K562 (cell line): ENCODE data around the gene NCOR2. TPM values are rescaled to one million over a fixed set of nuclear protein-coding genes. Genes with fewer than 3 reads are reported as not detected.
A peak's percentile ranks its signal among the peaks of the same experiment; 100 is the strongest.

Experiments
- ATAC-seq: fragments of 200-7000 bp; cut with Tn5 transposase; 3 replicates; pipeline ENCODE4 v1.9.1; 2020; ENCODE audit warnings: moderate library complexity
- BruUV-seq: library from RNA; stranded (reverse); fragments of 400-500 nt; replicated peaks from 2 replicates; lab custom pipeline; 2021; lab: Mats Ljungman, UMichigan
- CTCF ChIA-PET: fragments of 300-600 bp; formaldehyde crosslinking; extraction: SDS; loops from one replicate; lab custom pipeline; 2021; ENCODE audit warnings: low intra/inter-chr PET ratio; lab: Yijun Ruan, JAX
- POLR2A ChIA-PET: fragments of 300-600, 350-650 bp; sonication (Branson Sonifier 250); formaldehyde crosslinking; extraction: SDS; loops from one replicate; lab custom pipeline; 2021; ENCODE audit warnings: antibody characterized with exemption, inconsistent platforms; lab: Yijun Ruan, JAX
- DNase-seq, 4 experiments: peaks; one replicate each; pipeline versions ENCODE4 v3.0.0 to v3.0.0-alpha.2; 2011 to 2018; ENCODE audit warnings: low spot score in 3 of 4, mixed read lengths in 3 of 4; ENCODE audit errors: extremely low read depth in 1 of 4
- FAIRE-seq: peaks from 2 replicates; lab custom pipeline; 2011; peaks lifted over from hg19 to GRCh38; lab: Jason Lieb, UNC
- H2AFZ ChIP-seq: 2 replicates; pipeline ENCODE4 v1.6.0; 2011; ENCODE audit warnings: low read depth, low read length, control low read depth, inconsistent platforms
- H3K27ac ChIP-seq: fragments of 200-600 bp; 3 replicates; pipeline ENCODE4 v1.8.0; 2011; ENCODE audit warnings: low read depth, mild to moderate bottlenecking, control low read depth, inconsistent platforms, low read length, moderate library complexity, mixed read lengths; ENCODE audit errors: extremely low read depth
- H3K27me3 ChIP-seq, 2 experiments: fragments of 300-600 bp in 1 of 2; 2 replicates in 1 of 2; 3 replicates in 1 of 2; pipeline versions ENCODE4 v1.6.0 to v1.8.0; 2011; ENCODE audit warnings: inconsistent platforms in 2 of 2, low read length in 2 of 2, mild to moderate bottlenecking in 1 of 2, mixed read lengths in 1 of 2, moderate library complexity in 1 of 2; ENCODE audit not compliant: control insufficient read depth in 2 of 2, insufficient read depth in 2 of 2
- H3K36me3 ChIP-seq: fragments of 300-600 bp; 3 replicates; pipeline ENCODE4 v1.8.0; 2011; ENCODE audit warnings: mild to moderate bottlenecking, low read length, inconsistent platforms; ENCODE audit not compliant: control insufficient read depth, insufficient read depth
- H3K4me1 ChIP-seq, 2 experiments: fragments of 200-600 bp in 1 of 2; replicated peaks in 1 of 2; 2 replicates in 1 of 2; 3 replicates in 1 of 2; pipeline versions ENCODE4 v1.5.1 to v1.8.0; 2011; ENCODE audit warnings: inconsistent platforms in 2 of 2, low read length in 2 of 2, mild to moderate bottlenecking in 1 of 2, mixed read lengths in 1 of 2, moderate library complexity in 1 of 2; ENCODE audit not compliant: control insufficient read depth in 2 of 2, insufficient read depth in 2 of 2
- H3K4me2 ChIP-seq: 2 replicates; pipeline ENCODE4 v1.6.1; 2011; ENCODE audit warnings: low read length, control low read depth, inconsistent platforms, mixed read lengths; ENCODE audit not compliant: insufficient read depth
- H3K4me3 ChIP-seq: fragments of 200-600 bp; sonication (generic), shearing (Covaris generic); 2 replicates; pipeline ENCODE4 v1.5.1; 2016; ENCODE audit warnings: control low read depth, inconsistent platforms
- H3K79me2 ChIP-seq: fragments of 200-600 bp; 3 replicates; pipeline ENCODE4 v1.8.0; 2011; ENCODE audit warnings: low read length, inconsistent platforms; ENCODE audit not compliant: control insufficient read depth, insufficient read depth
- H3K9ac ChIP-seq, 2 experiments: 2 replicates each; pipeline versions ENCODE4 v1.6.0 to v1.6.1; 2011; ENCODE audit warnings: low read depth in 2 of 2, low read length in 2 of 2, control low read depth in 1 of 2, inconsistent platforms in 1 of 2, mild to moderate bottlenecking in 1 of 2, mixed read lengths in 1 of 2; ENCODE audit not compliant: insufficient read depth in 1 of 2
- H3K9me1 ChIP-seq: one replicate; pipeline ENCODE4 v1.6.0; 2011; ENCODE audit warnings: inconsistent platforms, mild to moderate bottlenecking, low read length, moderate library complexity; ENCODE audit not compliant: control insufficient read depth, insufficient read depth
- H3K9me3 ChIP-seq: replicated peaks from 2 replicates; pipeline ENCODE4 v1.5.1; 2011; ENCODE audit warnings: low read depth, low read length, inconsistent platforms; ENCODE audit not compliant: control insufficient read depth, insufficient read depth
- H4K20me1 ChIP-seq: replicated peaks from 2 replicates; pipeline ENCODE4 v1.6.1; 2011; ENCODE audit warnings: low read length, inconsistent platforms, mixed read lengths; ENCODE audit not compliant: control insufficient read depth, insufficient read depth
- RBM25 ChIP-seq: fragments of 200-400 bp; formaldehyde crosslinking; IDR thresholded peaks from 2 replicates; pipeline ENCODE4 v1.6.1; 2018; ENCODE audit warnings: low read length, low read depth, moderate library complexity; ENCODE audit not compliant: severe bottlenecking
- WGBS: fragments of 100-300 bp; shearing (Covaris generic); methylation state at CpG from one replicate; pipeline ENCODE4 v1.1.6; 2016; ENCODE audit warnings: low coverage, mixed read lengths; ENCODE audit not compliant: insufficient coverage; ENCODE audit errors: missing lambda C conversion rate; 5-methylcytosine and 5-hydroxymethylcytosine counted together
- in situ Hi-C: fragments of 300-500 bp; cut with MboI; formaldehyde crosslinking; loops from 4 replicates; pipeline ENCODE4 v1.15.0; 2018; ENCODE audit warnings: inconsistent platforms, mixed read lengths
- intact Hi-C: fragments of 100-400 bp; cut with micrococcal nuclease; formaldehyde crosslinking; loops from 2 replicates; pipeline ENCODE4 v1.14.2; 2022
- polyA plus RNA-seq, 8 experiments: library from polyadenylated mRNA; depleted of rRNA in 4 of 8; stranded (reverse) in 5 of 8; unstranded in 3 of 8; fragments of >200 nt; fragmentation: Nextera tagmentation in 2 of 8; fragmentation: Illumina TruSeq in 1 of 8; extraction: Ambion mirVana in 2 of 8; extraction: Trizol in 1 of 8; gene quantifications; 2 replicates each; pipeline versions ENCODE4 v1.2.1 to v1.2.3, GENCODE V29; 2011 to 2014; ENCODE audit warnings: inconsistent platforms in 1 of 8, missing spikeins in 1 of 8
- total RNA-seq, 7 experiments: library from RNA; depleted of rRNA in 6 of 7; stranded (reverse); fragments of >200 nt in 6 of 7; fragmentation: Illumina TruSeq in 2 of 7; extraction: Trizol in 2 of 7; gene quantifications; 2 replicates each; pipeline versions ENCODE4 v1.2.1 to v1.2.3, GENCODE V29; 2011 to 2021; ENCODE audit warnings: low replicate concordance in 1 of 7
- TF ChIP-seq, protein P1 (sequence below): sonication (generic); formaldehyde crosslinking; IDR thresholded peaks from 2 replicates; pipeline ENCODE4 v1.8.1; 2023; ENCODE audit warnings: mild to moderate bottlenecking, missing genetic modification reagents
- TF ChIP-seq, protein P2 (sequence below): fragments of 450-650 bp; IDR thresholded peaks from 2 replicates; pipeline ENCODE4 v1.6.1; 2016; ENCODE audit warnings: mild to moderate bottlenecking, moderate library complexity

NCOR2 gene
- total and polyA plus RNA-seq, 9 of the 15 experiments (the other 6 are each of a cell fraction or from before 2014, with no cell fraction given) = 0.18 to 126 (median 8.4) TPM

DNA sequence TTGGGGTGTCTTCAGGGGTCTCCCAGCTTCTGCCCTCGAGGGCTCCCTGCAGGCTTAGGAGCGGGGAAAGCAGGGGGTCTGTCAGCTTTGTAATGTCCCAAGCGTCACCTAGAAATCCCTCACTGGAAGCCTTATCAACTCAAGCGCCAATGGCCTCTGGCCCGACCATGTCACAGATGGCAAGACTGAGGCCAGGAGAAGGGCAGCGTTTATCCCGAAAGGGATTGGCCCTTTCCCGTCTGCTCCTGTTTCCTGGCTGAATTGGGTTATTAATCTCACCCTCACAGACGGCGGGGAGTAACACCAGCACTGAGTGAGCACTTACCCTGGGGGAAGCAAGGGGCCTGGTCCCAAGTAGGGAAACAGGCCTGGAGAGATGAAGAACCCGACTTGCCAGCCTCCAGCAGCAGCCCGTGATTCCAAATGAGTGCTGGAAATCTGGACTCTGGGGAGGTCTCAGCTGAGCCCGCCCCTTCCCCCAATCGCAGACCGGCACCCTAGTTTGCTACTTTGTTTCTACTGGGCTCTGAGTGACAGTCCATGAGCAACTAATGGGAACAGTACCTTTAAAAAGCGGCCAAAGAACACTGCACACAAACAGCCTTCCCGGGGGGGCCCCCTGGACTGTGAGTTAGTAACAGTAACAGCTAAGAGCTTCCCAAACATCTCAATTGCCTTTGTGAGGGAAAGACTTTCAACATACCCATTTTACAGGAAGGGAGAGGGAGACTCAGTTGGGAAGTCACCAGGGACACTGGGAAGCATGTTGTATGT is 2.1 kb upstream of the NCOR2 start:
- no peaks in the 10 kb centered on the region for H3K9me1 ChIP-seq
- no peak overlapping the region for H3K4me2 ChIP-seq
- H3K4me3 ChIP-seq = no peak overlapping the region
- CTCF ChIA-PET = interaction anchor here (0.7 to 1.5 kb wide), 2 partner anchors 112 to 203 kb away, joined by 4 to 9 read pairs; no protein-coding TSS in a partner anchor
- peaks cover 27% of the 10 kb centered on the region for H3K79me2 ChIP-seq
- H3K36me3 ChIP-seq = no peaks in the 10 kb centered on the region
- peaks cover 11% of the 10 kb centered on the region for H4K20me1 ChIP-seq
- peak overlapping the region in 1 of 2 experiments; percentile 47; a peak in 1 of 4 replicates for H3K9ac ChIP-seq
- intact Hi-C loops (loop anchor here (2.0 to 5.0 kb wide), 3 partner anchors 77 to 183 kb away; no protein-coding TSS in a partner anchor), in situ Hi-C loops (no loop called here)
- no peak overlapping the region for H3K27ac ChIP-seq
- DNase-seq (no peak), FAIRE-seq (no peak), ATAC-seq (no peak)
- WGBS = 73% methylated on average over 16 of the region's 17 CpGs
- BruUV-seq = no TSS peak
- H2AFZ ChIP-seq = no peak overlapping the region
- POLR2A ChIA-PET = interaction anchor here (0.7 to 3.0 kb wide), 4 partner anchors 10 to 341 kb away, joined by 3 to 9 read pairs (median 4); no protein-coding TSS in a partner anchor
- no peaks in the 10 kb centered on the region for H3K9me3 ChIP-seq
- peak; percentile 20 for TF ChIP-seq RBM25
- TF ChIP-seq, protein P1, sequence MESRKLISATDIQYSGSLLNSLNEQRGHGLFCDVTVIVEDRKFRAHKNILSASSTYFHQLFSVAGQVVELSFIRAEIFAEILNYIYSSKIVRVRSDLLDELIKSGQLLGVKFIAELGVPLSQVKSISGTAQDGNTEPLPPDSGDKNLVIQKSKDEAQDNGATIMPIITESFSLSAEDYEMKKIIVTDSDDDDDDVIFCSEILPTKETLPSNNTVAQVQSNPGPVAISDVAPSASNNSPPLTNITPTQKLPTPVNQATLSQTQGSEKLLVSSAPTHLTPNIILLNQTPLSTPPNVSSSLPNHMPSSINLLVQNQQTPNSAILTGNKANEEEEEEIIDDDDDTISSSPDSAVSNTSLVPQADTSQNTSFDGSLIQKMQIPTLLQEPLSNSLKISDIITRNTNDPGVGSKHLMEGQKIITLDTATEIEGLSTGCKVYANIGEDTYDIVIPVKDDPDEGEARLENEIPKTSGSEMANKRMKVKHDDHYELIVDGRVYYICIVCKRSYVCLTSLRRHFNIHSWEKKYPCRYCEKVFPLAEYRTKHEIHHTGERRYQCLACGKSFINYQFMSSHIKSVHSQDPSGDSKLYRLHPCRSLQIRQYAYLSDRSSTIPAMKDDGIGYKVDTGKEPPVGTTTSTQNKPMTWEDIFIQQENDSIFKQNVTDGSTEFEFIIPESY (CRISPR knock-in tag) = 0 out of 2 replicates have a peak, but pooled peaks have one; percentile 15
- TF ChIP-seq, protein P2, sequence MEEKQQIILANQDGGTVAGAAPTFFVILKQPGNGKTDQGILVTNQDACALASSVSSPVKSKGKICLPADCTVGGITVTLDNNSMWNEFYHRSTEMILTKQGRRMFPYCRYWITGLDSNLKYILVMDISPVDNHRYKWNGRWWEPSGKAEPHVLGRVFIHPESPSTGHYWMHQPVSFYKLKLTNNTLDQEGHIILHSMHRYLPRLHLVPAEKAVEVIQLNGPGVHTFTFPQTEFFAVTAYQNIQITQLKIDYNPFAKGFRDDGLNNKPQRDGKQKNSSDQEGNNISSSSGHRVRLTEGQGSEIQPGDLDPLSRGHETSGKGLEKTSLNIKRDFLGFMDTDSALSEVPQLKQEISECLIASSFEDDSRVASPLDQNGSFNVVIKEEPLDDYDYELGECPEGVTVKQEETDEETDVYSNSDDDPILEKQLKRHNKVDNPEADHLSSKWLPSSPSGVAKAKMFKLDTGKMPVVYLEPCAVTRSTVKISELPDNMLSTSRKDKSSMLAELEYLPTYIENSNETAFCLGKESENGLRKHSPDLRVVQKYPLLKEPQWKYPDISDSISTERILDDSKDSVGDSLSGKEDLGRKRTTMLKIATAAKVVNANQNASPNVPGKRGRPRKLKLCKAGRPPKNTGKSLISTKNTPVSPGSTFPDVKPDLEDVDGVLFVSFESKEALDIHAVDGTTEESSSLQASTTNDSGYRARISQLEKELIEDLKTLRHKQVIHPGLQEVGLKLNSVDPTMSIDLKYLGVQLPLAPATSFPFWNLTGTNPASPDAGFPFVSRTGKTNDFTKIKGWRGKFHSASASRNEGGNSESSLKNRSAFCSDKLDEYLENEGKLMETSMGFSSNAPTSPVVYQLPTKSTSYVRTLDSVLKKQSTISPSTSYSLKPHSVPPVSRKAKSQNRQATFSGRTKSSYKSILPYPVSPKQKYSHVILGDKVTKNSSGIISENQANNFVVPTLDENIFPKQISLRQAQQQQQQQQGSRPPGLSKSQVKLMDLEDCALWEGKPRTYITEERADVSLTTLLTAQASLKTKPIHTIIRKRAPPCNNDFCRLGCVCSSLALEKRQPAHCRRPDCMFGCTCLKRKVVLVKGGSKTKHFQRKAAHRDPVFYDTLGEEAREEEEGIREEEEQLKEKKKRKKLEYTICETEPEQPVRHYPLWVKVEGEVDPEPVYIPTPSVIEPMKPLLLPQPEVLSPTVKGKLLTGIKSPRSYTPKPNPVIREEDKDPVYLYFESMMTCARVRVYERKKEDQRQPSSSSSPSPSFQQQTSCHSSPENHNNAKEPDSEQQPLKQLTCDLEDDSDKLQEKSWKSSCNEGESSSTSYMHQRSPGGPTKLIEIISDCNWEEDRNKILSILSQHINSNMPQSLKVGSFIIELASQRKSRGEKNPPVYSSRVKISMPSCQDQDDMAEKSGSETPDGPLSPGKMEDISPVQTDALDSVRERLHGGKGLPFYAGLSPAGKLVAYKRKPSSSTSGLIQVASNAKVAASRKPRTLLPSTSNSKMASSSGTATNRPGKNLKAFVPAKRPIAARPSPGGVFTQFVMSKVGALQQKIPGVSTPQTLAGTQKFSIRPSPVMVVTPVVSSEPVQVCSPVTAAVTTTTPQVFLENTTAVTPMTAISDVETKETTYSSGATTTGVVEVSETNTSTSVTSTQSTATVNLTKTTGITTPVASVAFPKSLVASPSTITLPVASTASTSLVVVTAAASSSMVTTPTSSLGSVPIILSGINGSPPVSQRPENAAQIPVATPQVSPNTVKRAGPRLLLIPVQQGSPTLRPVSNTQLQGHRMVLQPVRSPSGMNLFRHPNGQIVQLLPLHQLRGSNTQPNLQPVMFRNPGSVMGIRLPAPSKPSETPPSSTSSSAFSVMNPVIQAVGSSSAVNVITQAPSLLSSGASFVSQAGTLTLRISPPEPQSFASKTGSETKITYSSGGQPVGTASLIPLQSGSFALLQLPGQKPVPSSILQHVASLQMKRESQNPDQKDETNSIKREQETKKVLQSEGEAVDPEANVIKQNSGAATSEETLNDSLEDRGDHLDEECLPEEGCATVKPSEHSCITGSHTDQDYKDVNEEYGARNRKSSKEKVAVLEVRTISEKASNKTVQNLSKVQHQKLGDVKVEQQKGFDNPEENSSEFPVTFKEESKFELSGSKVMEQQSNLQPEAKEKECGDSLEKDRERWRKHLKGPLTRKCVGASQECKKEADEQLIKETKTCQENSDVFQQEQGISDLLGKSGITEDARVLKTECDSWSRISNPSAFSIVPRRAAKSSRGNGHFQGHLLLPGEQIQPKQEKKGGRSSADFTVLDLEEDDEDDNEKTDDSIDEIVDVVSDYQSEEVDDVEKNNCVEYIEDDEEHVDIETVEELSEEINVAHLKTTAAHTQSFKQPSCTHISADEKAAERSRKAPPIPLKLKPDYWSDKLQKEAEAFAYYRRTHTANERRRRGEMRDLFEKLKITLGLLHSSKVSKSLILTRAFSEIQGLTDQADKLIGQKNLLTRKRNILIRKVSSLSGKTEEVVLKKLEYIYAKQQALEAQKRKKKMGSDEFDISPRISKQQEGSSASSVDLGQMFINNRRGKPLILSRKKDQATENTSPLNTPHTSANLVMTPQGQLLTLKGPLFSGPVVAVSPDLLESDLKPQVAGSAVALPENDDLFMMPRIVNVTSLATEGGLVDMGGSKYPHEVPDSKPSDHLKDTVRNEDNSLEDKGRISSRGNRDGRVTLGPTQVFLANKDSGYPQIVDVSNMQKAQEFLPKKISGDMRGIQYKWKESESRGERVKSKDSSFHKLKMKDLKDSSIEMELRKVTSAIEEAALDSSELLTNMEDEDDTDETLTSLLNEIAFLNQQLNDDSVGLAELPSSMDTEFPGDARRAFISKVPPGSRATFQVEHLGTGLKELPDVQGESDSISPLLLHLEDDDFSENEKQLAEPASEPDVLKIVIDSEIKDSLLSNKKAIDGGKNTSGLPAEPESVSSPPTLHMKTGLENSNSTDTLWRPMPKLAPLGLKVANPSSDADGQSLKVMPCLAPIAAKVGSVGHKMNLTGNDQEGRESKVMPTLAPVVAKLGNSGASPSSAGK = no peak
- H3K4me1 ChIP-seq = peaks cover 23 to 56% of the 10 kb centered on the region in 2 experiments
- no peaks in the 10 kb centered on the region for H3K27me3 ChIP-seq
